Gastrocnemius medialis (tissue), 4 donors: ENCODE measurements around the gene HBE1. TPM values are rescaled to one million over a fixed set of nuclear protein-coding genes. Genes with fewer than 3 reads are reported as not detected.

Source experiments
- ATAC-seq, 2 donors: fragments of 150-250 bp; one replicate each; pipeline ENCODE4 v1.9.1; 2016
- DNase-seq, 2 donors: peaks; one replicate each; pipeline ENCODE4 v3.0.0-alpha.2; 2019
- H3K27ac ChIP-seq, 4 donors: fragments of 200-600 bp; sonication (generic); 1 replicate in 1 of 4; 2 replicates in 3 of 4; pipeline ENCODE4 v1.5.1; 2016 to 2018; ENCODE audit warnings: mild to moderate bottlenecking in 2 of 4, moderate library complexity in 1 of 4
- H3K27me3 ChIP-seq, 3 donors: fragments of 200-600 bp; sonication (generic) in 2 of 3; 1 replicate in 1 of 3; 2 replicates in 2 of 3; pipeline versions ENCODE4 v1.5.1 to v1.6.0; 2016 to 2019; ENCODE audit warnings: mild to moderate bottlenecking in 1 of 3, moderate library complexity in 1 of 3
- H3K36me3 ChIP-seq, 2 donors: fragments of 200-600 bp; sonication (generic) in 1 of 2; one replicate each; pipeline ENCODE4 v1.5.1; 2017 to 2018
- H3K4me1 ChIP-seq, 2 donors: fragments of 200-600 bp; sonication (generic) in 1 of 2; one replicate each; pipeline ENCODE4 v1.5.1; 2016 to 2017; ENCODE audit warnings: mild to moderate bottlenecking in 2 of 2
- H3K4me3 ChIP-seq, 4 donors: fragments of 200-600 bp; sonication (generic) in 3 of 4; 1 replicate in 1 of 4; 2 replicates in 3 of 4; pipeline ENCODE4 v1.5.1; 2016 to 2019; ENCODE audit warnings: mild to moderate bottlenecking in 2 of 4
- H3K9me3 ChIP-seq, 3 donors: fragments of 200-600 bp; sonication (generic) in 2 of 3; 1 replicate in 1 of 3; 2 replicates in 2 of 3; pipeline ENCODE4 v1.5.1; 2016 to 2019
- POLR2A ChIP-seq, 2 donors: fragments of 450-650 bp; IDR thresholded peaks; one replicate each; pipeline ENCODE4 v1.6.1; 2017; ENCODE audit warnings: antibody characterized with exemption in 2 of 2, mild to moderate bottlenecking in 2 of 2, moderate library complexity in 2 of 2
- in situ Hi-C, 4 donors: fragments of 200-750 bp; cut with MboI; loops; one replicate each; pipeline versions ENCODE4 v1.15.0 to v1.8.0; 2017; ENCODE audit warnings: low sequenced_read_pairs in 4 of 4
- intact Hi-C: fragments of 100-400 bp; cut with DNase I; formaldehyde crosslinking; loops from one replicate; pipeline ENCODE4 v1.15.1; 2023; ENCODE audit warnings: low total_unique reads
- total RNA-seq, 4 donors: library from RNA; depleted of rRNA; stranded (reverse); fragments of >200 nt; gene quantifications; one replicate each; pipeline versions ENCODE4 v1.1.0 to v1.2.3, GENCODE V29; 2016
- TF ChIP-seq, protein P1 (sequence below), 5 experiments: fragments of 450-650 bp in 3 of 5; fragments of 200-600 bp in 2 of 5; sonication (generic) in 2 of 5; IDR thresholded peaks in 4 of 5; conservative IDR thresholded peaks in 1 of 5; 1 replicate in 4 of 5; 2 replicates in 1 of 5; pipeline ENCODE4 v1.5.1; 2016 to 2019; ENCODE audit warnings: antibody characterized with exemption in 5 of 5, mild to moderate bottlenecking in 3 of 5, moderate library complexity in 3 of 5

The HBE1 gene
- total RNA-seq, 4 donors from 2014 or later, result not detected

DNA sequence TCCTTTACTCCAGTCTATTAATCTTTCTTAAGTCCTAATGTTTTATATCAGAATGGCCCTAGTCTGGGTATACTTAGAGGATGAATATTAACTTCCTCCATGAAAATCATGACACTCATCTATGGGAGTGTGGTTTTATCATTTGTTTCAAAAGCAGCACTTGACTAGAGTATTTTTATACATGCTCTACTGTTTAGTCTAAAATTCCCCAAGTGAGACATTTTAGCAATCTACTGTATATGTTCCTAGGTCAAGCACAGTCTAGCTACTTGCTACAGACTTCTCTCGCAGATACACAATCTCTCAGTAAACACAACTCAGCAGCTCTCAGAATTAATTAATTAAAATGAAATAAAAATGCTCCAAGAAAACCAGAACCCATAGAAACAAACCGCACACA lies 39.9 kb downstream of the HBE1 start:
- TF ChIP-seq POLR2A (IDR thresholded peaks at IDR 0.05), result no peak
- TF ChIP-seq, protein P1, sequence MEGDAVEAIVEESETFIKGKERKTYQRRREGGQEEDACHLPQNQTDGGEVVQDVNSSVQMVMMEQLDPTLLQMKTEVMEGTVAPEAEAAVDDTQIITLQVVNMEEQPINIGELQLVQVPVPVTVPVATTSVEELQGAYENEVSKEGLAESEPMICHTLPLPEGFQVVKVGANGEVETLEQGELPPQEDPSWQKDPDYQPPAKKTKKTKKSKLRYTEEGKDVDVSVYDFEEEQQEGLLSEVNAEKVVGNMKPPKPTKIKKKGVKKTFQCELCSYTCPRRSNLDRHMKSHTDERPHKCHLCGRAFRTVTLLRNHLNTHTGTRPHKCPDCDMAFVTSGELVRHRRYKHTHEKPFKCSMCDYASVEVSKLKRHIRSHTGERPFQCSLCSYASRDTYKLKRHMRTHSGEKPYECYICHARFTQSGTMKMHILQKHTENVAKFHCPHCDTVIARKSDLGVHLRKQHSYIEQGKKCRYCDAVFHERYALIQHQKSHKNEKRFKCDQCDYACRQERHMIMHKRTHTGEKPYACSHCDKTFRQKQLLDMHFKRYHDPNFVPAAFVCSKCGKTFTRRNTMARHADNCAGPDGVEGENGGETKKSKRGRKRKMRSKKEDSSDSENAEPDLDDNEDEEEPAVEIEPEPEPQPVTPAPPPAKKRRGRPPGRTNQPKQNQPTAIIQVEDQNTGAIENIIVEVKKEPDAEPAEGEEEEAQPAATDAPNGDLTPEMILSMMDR (IDR thresholded peaks at IDR 0.05 in 4 of 5, conservative IDR thresholded peaks at IDR 0.05 in 1 of 5), result no peak
- in situ Hi-C loops, result no loop called here
- no peak for ATAC-seq

DNA sequence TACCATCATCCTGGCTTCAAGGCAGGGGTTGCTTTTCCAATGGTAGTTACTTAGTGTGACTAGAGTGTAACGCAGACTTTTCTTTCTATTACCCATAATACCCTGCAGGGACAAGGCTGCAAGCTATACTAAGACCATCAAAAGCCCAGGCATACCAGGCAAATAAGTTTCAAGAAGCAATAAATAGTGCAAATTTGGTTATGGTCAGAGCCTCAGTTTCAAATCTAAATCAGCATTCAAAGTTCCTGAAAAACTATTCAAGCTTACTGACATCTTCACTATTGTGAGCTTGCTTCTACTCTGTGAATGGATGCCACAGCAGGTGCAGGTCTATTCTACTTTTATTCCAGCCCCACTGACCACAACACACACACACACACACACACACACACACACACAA lies 40.4 kb downstream of the HBE1 start:
- ATAC-seq (no peak), DNase-seq (no peak)
- Histone ChIP-seq H3K4me1 (no peaks in the 10 kb centered on the region), H3K4me3 (no peak overlapping the region), H3K27me3 (no peaks in the 10 kb centered on the region), H3K27ac (no peak overlapping the region), H3K9me3 (no peaks in the 10 kb centered on the region), H3K36me3 (no peaks in the 10 kb centered on the region)
- in situ Hi-C loops (no loop called here), intact Hi-C loops (no loop called here)
- TF ChIP-seq POLR2A (IDR thresholded peaks at IDR 0.05), result no peak
- TF ChIP-seq, protein P1 (IDR thresholded peaks at IDR 0.05 in 4 of 5, conservative IDR thresholded peaks at IDR 0.05 in 1 of 5), result no peak

More for the DNA sequence above, 39.9 kb downstream of the HBE1 start:
- H3K27ac ChIP-seq, result no peak overlapping the region
- DNase-seq, result no peak
- H3K27me3 ChIP-seq, result no peaks in the 10 kb centered on the region
- intact Hi-C loops, result no loop called here
- H3K36me3 ChIP-seq, result no peaks in the 10 kb centered on the region
- H3K4me1 ChIP-seq, result no peaks in the 10 kb centered on the region
- no peaks in the 10 kb centered on the region for H3K9me3 ChIP-seq
- H3K4me3 ChIP-seq, result no peak overlapping the region

DNA sequence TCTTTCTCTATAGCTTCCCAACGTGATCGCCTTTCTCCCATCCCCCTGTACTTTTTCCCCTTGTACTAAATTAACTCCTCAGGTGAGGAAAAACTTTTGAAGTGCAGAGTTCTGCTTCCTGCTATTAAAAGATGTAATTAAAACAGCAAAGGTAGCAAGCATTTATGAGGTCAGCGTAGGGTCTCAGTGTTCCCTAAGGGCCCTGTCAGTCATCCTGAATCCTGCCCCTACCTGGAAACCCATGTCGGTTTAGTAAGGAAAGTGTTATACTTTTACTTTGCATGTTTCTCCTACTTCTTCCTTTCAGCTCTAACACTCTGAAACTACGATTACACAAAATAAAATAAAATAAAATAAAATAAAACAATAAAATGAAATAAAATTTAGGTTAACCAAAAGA lies 41.6 kb downstream of the HBE1 start:
- Histone ChIP-seq H3K27ac (no peak overlapping the region), H3K27me3 (no peaks in the 10 kb centered on the region), H3K9me3 (no peaks in the 10 kb centered on the region), H3K36me3 (no peaks in the 10 kb centered on the region), H3K4me3 (no peak overlapping the region), H3K4me1 (no peaks in the 10 kb centered on the region)
- no peak for DNase-seq
- no peak for ATAC-seq
- no peak for TF ChIP-seq POLR2A (IDR thresholded peaks at IDR 0.05)
- TF ChIP-seq, protein P1 (IDR thresholded peaks at IDR 0.05 in 4 of 5, conservative IDR thresholded peaks at IDR 0.05 in 1 of 5), result no peak
- in situ Hi-C loops (no loop called here), intact Hi-C loops (no loop called here)

GRCh38 chr11:5227681-5228080 lies 42.1 kb downstream of the HBE1 start:
- H3K27ac ChIP-seq, result no peak overlapping the region
- H3K4me1 ChIP-seq, result no peaks in the 10 kb centered on the region
- no peaks in the 10 kb centered on the region for H3K9me3 ChIP-seq
- no peaks in the 10 kb centered on the region for H3K27me3 ChIP-seq
- H3K4me3 ChIP-seq, result no peak overlapping the region
- ATAC-seq (no peak), DNase-seq (no peak)
- intact Hi-C loops, result no loop called here
- no peaks in the 10 kb centered on the region for H3K36me3 ChIP-seq
- in situ Hi-C loops, result no loop called here
- TF ChIP-seq, protein P1 (IDR thresholded peaks at IDR 0.05 in 4 of 5, conservative IDR thresholded peaks at IDR 0.05 in 1 of 5), result no peak
- no peak for TF ChIP-seq POLR2A (IDR thresholded peaks at IDR 0.05)

GRCh38 chr11:5226732-5227310 lies 42.9 kb downstream of the HBE1 start, which contains the start of gene HBB:
TSS of gene HBB (minus strand) at chr11:5227071. CDS start at chr11:5227021, 50 bp downstream.
- Histone ChIP-seq H3K9me3 (no peaks in the 10 kb centered on the region), H3K27me3 (no peaks in the 10 kb centered on the region), H3K27ac (no peak within 1 kb of the TSS), H3K4me3 (no peak within 1 kb of the TSS), H3K4me1 (no peaks in the 10 kb centered on the region), H3K36me3 (no peaks in the 10 kb centered on the region)
- intact Hi-C loops, result no loop called here
- ATAC-seq (no peak), DNase-seq (no peak)
- no peak for TF ChIP-seq POLR2A (IDR thresholded peaks at IDR 0.05)
- TF ChIP-seq, protein P1 (IDR thresholded peaks at IDR 0.05 in 4 of 5, conservative IDR thresholded peaks at IDR 0.05 in 1 of 5), result no peak
- in situ Hi-C loops, result no loop called here
